ENCODE measurements around the gene CUBN. TPM values are rescaled to one million over a fixed set of nuclear protein-coding genes. Genes with fewer than 3 reads are reported as not detected.

CUBN gene
- total and polyA plus RNA-seq, 12 donors: 0.41 to 9.3 (median 1.3) TPM

DNA sequence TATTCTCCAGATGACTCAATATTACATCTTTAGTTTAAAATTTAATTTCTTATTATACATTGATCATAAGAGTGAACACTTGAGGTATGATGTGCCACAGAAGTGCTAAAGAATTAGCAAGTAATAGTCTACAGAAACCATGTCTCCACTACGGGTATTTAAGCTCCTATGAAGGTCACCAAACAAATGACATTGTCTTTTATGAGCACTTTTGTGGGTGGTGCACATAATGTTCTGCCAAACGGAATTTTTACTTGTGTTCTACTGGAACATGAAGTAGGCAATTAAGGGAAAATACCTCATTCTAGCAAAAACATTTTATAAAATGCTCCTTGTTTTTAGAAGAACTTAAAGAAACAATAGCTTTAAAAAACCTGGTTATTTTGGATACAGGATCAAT, 27.4 kb upstream of the CUBN start:
- intact Hi-C loops (cut with DNase I): no loop called here
- Histone ChIP-seq H3K4me1 (replicated peaks in 1 of 2) (no peaks in the 10 kb centered on the region), H3K27me3 (no peaks in the 10 kb centered on the region), H3K9me3 (replicated peaks in 1 of 3) (no peaks in the 10 kb centered on the region), H3K4me3 (no peak overlapping the region), H3K27ac (no peak overlapping the region), H3K36me3 (replicated peaks in 1 of 2) (no peaks in the 10 kb centered on the region)
- TF ChIP-seq, protein P1, sequence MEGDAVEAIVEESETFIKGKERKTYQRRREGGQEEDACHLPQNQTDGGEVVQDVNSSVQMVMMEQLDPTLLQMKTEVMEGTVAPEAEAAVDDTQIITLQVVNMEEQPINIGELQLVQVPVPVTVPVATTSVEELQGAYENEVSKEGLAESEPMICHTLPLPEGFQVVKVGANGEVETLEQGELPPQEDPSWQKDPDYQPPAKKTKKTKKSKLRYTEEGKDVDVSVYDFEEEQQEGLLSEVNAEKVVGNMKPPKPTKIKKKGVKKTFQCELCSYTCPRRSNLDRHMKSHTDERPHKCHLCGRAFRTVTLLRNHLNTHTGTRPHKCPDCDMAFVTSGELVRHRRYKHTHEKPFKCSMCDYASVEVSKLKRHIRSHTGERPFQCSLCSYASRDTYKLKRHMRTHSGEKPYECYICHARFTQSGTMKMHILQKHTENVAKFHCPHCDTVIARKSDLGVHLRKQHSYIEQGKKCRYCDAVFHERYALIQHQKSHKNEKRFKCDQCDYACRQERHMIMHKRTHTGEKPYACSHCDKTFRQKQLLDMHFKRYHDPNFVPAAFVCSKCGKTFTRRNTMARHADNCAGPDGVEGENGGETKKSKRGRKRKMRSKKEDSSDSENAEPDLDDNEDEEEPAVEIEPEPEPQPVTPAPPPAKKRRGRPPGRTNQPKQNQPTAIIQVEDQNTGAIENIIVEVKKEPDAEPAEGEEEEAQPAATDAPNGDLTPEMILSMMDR (IDR thresholded peaks at IDR 0.05): no peak
- no peak for TF ChIP-seq POLR2A (IDR thresholded peaks at IDR 0.05)
- 87 to 92% (median 91%) methylated on average over 2 of the region's 2 CpGs for WGBS, 4 donors
- DNase-seq: no peak

DNA sequence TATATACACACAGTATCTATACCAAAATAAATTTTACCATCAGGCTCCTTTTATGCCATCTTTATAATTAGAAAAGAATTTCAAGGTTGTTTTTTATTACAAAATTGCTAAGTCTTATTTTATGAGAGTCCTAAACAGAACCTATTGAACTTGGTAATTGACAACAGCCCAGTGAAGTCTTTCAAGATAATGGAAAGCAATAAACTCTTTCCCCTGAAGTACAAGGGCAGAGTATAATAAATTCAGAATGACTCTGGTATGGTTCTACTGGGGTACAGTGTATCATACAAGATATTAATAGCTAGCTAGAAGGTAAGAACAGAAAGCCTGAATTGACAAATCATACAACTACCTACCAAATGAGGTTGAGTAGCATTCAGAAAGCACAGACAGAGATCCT, 26.2 kb upstream of the CUBN start:
- Histone ChIP-seq H3K27me3 (no peaks in the 10 kb centered on the region), H3K27ac (no peak overlapping the region), H3K4me1 (replicated peaks in 1 of 2) (no peaks in the 10 kb centered on the region), H3K4me3 (no peak overlapping the region), H3K36me3 (replicated peaks in 1 of 2) (no peaks in the 10 kb centered on the region), H3K9me3 (replicated peaks in 1 of 3) (no peaks in the 10 kb centered on the region)
- TF ChIP-seq, protein P1 (IDR thresholded peaks at IDR 0.05): no peak
- TF ChIP-seq POLR2A (IDR thresholded peaks at IDR 0.05): no peak
- no peak for DNase-seq
- intact Hi-C loops (cut with DNase I): no loop called here

DNA sequence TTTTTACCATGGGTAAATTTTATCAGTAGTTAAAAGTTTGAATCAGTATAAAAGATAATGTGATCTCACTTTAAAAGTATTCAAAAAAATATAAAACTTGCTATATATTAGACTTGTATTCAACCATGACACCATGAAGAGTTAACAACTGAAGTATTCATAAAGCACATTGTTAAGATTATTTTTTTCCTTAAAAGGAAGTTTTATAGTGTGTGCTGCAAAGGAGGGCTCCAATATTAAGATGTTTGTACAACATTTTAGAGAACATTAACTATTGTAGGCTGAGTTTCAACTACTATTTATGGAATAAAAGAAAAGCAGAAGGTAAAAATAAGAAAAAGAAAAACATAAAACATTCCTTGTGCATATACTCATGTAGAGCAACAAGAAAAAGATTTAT, 24.5 kb upstream of the CUBN start:
- no peak for DNase-seq
- H3K4me3 ChIP-seq: no peak overlapping the region
- no peaks in the 10 kb centered on the region for H3K27me3 ChIP-seq
- intact Hi-C loops (cut with DNase I): no loop called here
- no peaks in the 10 kb centered on the region for H3K36me3 ChIP-seq (replicated peaks in 1 of 2)
- no peak overlapping the region for H3K27ac ChIP-seq
- H3K9me3 ChIP-seq (replicated peaks in 1 of 3): no peaks in the 10 kb centered on the region
- no peak for TF ChIP-seq POLR2A (IDR thresholded peaks at IDR 0.05)
- TF ChIP-seq, protein P1 (IDR thresholded peaks at IDR 0.05): no peak
- H3K4me1 ChIP-seq (replicated peaks in 1 of 2): no peaks in the 10 kb centered on the region

DNA sequence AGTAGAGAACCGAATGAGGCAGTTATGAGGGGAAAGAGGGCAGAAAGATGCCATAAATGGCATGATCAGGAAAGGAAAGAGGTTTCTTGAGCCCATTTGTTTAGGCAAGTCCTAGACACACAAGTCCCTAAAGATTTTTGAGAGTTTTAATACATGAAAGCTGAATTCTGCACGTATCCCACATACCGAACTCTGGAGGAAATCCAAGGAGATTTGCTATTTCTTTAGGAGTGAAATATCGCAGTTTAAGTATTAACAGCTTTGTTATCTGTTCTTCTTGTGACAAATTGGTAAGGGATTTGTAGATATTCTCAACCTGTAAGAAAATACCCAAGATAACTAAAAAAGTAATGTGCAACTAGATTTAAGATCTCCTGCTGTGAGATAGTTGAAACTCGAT, 23.7 kb upstream of the CUBN start:
- H3K27ac ChIP-seq: no peak overlapping the region
- 85 to 95% (median 89%) methylated on average over 5 of the region's 5 CpGs for WGBS, 4 donors

More for the DNA sequence above, 23.7 kb upstream of the CUBN start:
- no peaks in the 10 kb centered on the region for H3K9me3 ChIP-seq (replicated peaks in 1 of 3)
- TF ChIP-seq, protein P1 (IDR thresholded peaks at IDR 0.05): no peak
- no peak for TF ChIP-seq POLR2A (IDR thresholded peaks at IDR 0.05)
- no peaks in the 10 kb centered on the region for H3K27me3 ChIP-seq
- DNase-seq: no peak
- intact Hi-C loops (cut with DNase I): no loop called here
- no peaks in the 10 kb centered on the region for H3K36me3 ChIP-seq (replicated peaks in 1 of 2)
- no peaks in the 10 kb centered on the region for H3K4me1 ChIP-seq (replicated peaks in 1 of 2)
- H3K4me3 ChIP-seq: no peak overlapping the region
